ENCODE results near the gene ILK.

- TF ChIP-seq CTCF (IDR thresholded peaks at IDR 0.05) (no peak), POLR2A (IDR thresholded peaks at IDR 0.05) (no peak)
Observed at GRCh38 chr11:6615882-6616585, 12.5 kb downstream of the ILK start.

Data from body of pancreas (tissue), 4 donors.